ENCODE data around the gene GALM.
"Not testable (repeated sequence)": the region's sequence is repeated elsewhere in the genome, so short reads cannot be mapped to it uniquely, and the experiment has no call there.

The GALM gene

GRCh38 chr2:38635139-38635538 lies 30.8 kb upstream of the GALM start:
- H3K4me3 ChIP-seq (ENCODE audit: low read depth, low read length), result no peak overlapping the region
- TF ChIP-seq, protein P1, sequence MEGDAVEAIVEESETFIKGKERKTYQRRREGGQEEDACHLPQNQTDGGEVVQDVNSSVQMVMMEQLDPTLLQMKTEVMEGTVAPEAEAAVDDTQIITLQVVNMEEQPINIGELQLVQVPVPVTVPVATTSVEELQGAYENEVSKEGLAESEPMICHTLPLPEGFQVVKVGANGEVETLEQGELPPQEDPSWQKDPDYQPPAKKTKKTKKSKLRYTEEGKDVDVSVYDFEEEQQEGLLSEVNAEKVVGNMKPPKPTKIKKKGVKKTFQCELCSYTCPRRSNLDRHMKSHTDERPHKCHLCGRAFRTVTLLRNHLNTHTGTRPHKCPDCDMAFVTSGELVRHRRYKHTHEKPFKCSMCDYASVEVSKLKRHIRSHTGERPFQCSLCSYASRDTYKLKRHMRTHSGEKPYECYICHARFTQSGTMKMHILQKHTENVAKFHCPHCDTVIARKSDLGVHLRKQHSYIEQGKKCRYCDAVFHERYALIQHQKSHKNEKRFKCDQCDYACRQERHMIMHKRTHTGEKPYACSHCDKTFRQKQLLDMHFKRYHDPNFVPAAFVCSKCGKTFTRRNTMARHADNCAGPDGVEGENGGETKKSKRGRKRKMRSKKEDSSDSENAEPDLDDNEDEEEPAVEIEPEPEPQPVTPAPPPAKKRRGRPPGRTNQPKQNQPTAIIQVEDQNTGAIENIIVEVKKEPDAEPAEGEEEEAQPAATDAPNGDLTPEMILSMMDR (IDR thresholded peaks at IDR 0.05; ENCODE audit: borderline replicate concordance, insufficient read depth, low read depth, low read length), result no peak

- H3K4me3 ChIP-seq (ENCODE audit: low read depth, low read length), result no peak overlapping the region
- TF ChIP-seq, protein P1 (IDR thresholded peaks at IDR 0.05; ENCODE audit: borderline replicate concordance, insufficient read depth, low read depth, low read length), result no peak
Observed at GRCh38 chr2:38636069-38636468, 29.8 kb upstream of the GALM start.

- H3K4me3 ChIP-seq (ENCODE audit: low read depth, low read length), result not testable (repeated sequence)
Observed at GRCh38 chr2:38642373-38643017, 23.4 kb upstream of the GALM start.

GRCh38 chr2:38643021-38643671 lies 22.8 kb upstream of the GALM start:
- TF ChIP-seq, protein P1 (IDR thresholded peaks at IDR 0.05; ENCODE audit: borderline replicate concordance, insufficient read depth, low read depth, low read length), result no peak
- no peak overlapping the region for H3K4me3 ChIP-seq (ENCODE audit: low read depth, low read length)

DNA sequence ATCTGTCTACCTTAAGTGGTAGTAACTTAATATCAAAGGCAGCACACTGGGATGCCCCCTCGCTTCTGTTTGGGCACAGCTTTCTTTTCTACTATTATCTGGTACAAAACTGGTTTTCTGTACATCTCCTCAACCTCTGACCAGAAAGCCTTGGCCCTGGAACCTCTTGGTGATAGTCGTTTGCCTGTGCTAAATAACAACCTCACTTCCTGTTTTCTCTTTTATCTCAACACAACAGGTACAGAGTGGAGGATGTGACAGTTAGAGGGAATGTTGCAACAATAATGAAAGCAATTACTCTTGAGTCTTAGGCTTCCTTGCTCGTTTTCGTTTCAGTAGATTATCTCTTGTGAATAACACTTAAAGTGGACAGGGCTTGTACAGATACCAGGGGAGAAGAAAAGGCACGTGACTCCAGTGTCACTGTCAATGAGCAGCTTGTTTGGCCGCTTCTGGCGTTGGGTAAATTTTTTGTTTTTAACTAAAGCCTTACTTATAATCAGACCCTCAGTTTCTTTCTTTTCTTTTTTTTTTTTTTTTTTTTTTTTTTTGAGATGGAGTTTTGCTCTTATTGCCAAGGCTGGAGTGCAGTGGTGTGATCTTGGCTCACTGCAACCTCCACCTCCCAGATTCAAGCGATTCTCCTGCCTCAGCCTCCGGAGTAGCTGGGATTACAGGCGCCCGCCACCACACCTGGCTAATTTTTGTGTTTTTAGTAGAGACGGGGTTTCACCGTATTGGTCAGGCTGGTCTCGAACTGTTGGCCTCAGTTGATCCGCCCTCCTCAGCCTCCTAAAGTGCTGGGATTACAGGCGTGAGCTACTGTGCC lies 22.0 kb upstream of the GALM start:
- H3K4me3 ChIP-seq (ENCODE audit: low read depth, low read length), result not testable (repeated sequence)

DNA sequence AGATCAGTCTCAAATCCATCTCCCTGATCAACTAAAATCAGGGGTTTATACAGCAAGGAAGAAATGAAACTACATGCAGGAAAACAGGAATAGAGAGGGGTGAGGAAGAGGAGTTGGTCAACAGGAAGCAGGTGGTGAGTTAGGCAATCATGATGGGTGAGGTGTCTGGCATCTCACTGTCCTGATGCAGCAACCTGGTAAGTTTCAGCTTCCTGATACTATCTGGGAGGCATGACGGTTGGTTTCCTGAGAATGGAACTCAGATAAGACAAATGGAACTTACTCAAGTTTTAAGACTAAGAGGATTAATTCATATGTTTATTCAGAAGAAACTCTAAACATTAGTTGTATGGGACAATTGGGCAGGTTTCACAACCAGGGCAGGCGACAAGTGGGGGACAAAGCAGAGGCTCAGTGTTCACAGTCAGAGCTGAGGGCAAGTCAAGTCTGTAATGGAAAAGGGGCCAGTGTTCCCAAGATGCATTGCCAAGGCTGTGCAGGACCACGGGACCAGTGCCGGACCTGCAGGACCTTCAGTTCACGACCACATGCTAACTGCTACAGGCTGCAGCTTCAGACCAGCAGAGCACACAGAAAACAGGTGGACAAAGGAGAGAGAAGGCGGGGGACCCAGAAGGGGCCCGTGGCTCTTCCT lies 17.7 kb upstream of the GALM start:
- TF ChIP-seq, protein P1 (IDR thresholded peaks at IDR 0.05; ENCODE audit: borderline replicate concordance, insufficient read depth, low read depth, low read length), result no peak
- H3K4me3 ChIP-seq (ENCODE audit: low read depth, low read length), result no peak overlapping the region

GRCh38 chr2:38649176-38649728 lies 16.7 kb upstream of the GALM start:
- H3K4me3 ChIP-seq (ENCODE audit: low read depth, low read length), result no peak overlapping the region
- TF ChIP-seq, protein P1 (IDR thresholded peaks at IDR 0.05; ENCODE audit: borderline replicate concordance, insufficient read depth, low read depth, low read length), result no peak

All from GM12875 (cell line).